AG09309 (cell line): Measurements from ENCODE around the gene CSTF2T.

Experiments used
- DNase-seq: peaks from one replicate; pipeline ENCODE4 v3.0.0-alpha.2; 2010; ENCODE audit warnings: low read depth
- H3K4me3 ChIP-seq: 2 replicates; pipeline ENCODE4 v1.5.1; 2011; ENCODE audit warnings: mild to moderate bottlenecking, low read depth, low read length, moderate library complexity; ENCODE audit not compliant: control insufficient read depth
- TF ChIP-seq, protein P1 (sequence below): IDR thresholded peaks from 2 replicates; pipeline ENCODE4 v1.5.1; 2011; ENCODE audit warnings: mild to moderate bottlenecking, low read depth, low read length, inconsistent platforms; ENCODE audit not compliant: insufficient read depth, control insufficient read depth; ENCODE audit errors: missing control alignments

Gene CSTF2T

GRCh38 chr10:51658000-51658399 is 41.4 kb downstream of the CSTF2T start:
- TF ChIP-seq, protein P1, sequence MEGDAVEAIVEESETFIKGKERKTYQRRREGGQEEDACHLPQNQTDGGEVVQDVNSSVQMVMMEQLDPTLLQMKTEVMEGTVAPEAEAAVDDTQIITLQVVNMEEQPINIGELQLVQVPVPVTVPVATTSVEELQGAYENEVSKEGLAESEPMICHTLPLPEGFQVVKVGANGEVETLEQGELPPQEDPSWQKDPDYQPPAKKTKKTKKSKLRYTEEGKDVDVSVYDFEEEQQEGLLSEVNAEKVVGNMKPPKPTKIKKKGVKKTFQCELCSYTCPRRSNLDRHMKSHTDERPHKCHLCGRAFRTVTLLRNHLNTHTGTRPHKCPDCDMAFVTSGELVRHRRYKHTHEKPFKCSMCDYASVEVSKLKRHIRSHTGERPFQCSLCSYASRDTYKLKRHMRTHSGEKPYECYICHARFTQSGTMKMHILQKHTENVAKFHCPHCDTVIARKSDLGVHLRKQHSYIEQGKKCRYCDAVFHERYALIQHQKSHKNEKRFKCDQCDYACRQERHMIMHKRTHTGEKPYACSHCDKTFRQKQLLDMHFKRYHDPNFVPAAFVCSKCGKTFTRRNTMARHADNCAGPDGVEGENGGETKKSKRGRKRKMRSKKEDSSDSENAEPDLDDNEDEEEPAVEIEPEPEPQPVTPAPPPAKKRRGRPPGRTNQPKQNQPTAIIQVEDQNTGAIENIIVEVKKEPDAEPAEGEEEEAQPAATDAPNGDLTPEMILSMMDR: no peak
- no peak for DNase-seq
- H3K4me3 ChIP-seq: no peak overlapping the region

DNA sequence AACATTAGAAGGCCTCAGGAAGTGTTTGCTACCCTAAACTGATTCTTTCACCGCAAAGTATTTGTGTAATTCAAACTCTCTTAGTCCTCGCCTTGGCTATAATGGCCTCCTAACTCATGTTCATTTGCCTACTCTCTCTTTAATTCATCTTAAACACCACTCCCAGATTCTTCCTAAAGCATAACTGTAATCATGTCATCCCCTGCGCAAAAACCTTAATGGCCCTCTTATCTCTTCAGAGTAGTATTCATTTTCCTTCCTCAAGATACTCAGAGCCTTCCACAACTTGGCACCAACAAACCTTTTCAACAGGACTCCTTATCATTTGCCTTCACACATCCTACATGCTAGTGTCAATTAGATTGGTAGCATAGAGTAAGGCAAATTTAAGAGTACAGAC is 42.9 kb downstream of the CSTF2T start:
- TF ChIP-seq, protein P1: no peak
- no peak overlapping the region for H3K4me3 ChIP-seq
- no peak for DNase-seq

DNA sequence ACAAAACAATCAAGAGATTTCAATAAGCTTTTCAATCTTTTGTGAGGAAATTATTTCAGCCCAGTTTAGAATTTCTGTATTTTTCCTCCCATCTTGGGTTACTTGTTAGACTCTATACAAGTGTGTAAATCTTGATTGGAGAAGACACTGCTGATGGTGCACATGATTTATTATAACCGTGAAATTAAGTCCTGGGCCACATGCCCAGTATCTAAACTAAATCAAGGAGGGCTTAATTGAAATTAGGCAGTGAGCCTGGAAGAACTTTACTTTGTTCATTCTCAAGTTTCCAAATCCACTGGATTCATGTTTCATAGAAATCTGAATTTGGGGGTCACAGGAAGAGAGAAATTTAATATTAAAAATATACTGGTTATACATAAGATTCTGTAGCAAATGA is 44.5 kb downstream of the CSTF2T start:
- TF ChIP-seq, protein P1: no peak
- H3K4me3 ChIP-seq: no peak overlapping the region
- no peak for DNase-seq

- no peak for DNase-seq
- TF ChIP-seq, protein P1: no peak
- H3K4me3 ChIP-seq: no peak overlapping the region
These were observed 46.4 kb downstream of the CSTF2T start for GRCh38 chr10:51653025-51653424.

DNA sequence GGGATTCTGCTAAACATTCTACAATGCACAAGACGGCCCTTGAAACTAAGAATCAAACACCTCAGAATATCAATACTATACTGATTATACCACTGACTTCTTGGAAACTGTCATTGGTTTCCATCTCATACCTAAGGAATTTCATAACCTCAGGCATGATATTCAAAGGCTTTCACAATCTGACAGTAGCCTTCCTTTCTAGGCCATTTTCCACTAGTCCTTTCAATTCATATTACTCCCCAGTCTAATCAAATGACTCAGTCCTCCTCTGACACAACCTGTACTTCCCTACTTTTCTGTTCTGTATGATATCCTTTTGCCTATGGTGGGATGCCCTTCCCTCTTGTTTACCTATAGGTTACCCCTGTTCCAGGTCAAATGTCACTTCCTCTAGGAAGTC is 48.3 kb downstream of the CSTF2T start:
- no peak for DNase-seq
- H3K4me3 ChIP-seq: no peak overlapping the region
- TF ChIP-seq, protein P1: no peak

DNA sequence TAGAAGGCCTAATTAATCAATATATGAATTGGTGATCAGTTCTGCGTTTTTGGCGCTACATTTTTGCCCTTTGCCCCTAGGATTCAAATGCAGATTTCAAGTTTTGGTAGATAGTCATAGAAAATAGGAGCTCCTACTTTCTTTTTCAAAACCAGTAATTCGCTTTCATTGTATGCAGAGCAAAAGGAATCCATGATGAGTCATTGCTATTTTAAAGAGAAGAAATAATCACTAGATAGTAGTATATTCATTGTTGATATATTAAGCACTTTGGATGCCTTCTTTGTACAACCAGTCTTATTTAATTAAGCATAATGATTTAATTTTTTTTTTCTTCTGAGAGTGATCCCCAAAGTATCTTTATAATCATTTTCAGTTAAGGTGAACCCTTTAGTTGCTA is 50.3 kb downstream of the CSTF2T start:
- TF ChIP-seq, protein P1: no peak
- no peak overlapping the region for H3K4me3 ChIP-seq
- no peak for DNase-seq
